GM18909 (cell line): ENCODE data around the gene IRS1.

ENCODE experiments used
- ATAC-seq: cut with Tn5 transposase; IDR thresholded peaks from one replicate; pipeline ENCODE4 v1.9.1; 2021; ENCODE audit warnings: mild to moderate bottlenecking; ENCODE audit not compliant: unreplicated experiment, poor library complexity

IRS1 gene

DNA sequence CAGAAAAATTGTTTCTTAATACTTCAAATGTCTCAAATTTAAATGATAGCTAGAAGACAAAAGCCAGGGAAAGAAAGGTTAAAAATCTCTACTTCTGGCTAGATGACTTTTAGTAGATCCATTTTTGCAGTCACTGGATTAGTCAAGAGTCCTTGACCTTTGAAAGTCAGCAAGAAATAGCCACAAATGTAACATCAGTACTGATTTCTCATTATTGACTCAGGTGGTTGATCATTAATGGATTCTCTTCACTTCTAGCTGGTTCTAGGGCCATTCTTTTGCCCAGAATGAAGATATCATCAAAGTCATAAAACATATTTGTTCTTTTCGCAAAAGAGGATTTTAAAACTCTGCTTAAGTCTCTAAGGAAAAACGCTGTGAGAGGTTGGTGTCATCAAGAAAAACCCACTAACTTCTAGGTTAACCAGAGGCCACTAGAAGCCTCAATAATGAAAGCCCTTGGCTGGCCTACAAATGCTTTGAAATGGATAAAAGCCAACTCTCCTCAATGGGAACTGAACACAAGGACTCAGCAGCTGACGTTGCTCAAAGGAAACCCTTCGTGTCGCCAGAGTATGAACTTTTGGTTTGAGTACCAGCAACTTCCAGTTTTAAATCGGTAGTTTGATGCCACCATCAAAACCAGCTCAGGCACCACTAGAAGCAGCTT lies 66.3 kb downstream of the IRS1 start:
- no peak for ATAC-seq

GRCh38 chr2:226732478-226733188 lies 67.0 kb downstream of the IRS1 start:
- no peak for ATAC-seq

GRCh38 chr2:226730481-226730880 lies 69.1 kb downstream of the IRS1 start:
- ATAC-seq, result no peak

GRCh38 chr2:226728996-226729395 lies 70.6 kb downstream of the IRS1 start:
- no peak for ATAC-seq

DNA sequence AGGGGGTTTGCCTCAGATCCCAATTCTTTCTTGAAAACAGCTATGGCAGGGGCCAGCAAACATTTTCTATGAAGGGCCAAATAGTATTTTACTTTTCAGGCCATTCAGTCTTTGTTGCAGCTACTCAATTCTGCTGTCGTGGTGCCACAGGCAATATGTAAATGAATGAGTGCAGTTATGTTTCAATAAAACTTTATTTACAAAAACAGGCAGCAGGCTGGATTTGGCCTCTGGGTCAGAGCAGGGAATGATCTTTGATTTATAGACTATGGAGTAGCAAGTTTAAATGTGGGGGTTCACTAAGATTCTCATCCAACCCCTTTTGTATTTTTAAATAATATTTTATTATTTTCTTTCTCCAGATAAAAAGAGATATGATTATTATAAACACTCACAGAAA lies 72.4 kb downstream of the IRS1 start:
- no peak for ATAC-seq

GRCh38 chr2:226726546-226726945 lies 73.1 kb downstream of the IRS1 start:
- no peak for ATAC-seq

DNA sequence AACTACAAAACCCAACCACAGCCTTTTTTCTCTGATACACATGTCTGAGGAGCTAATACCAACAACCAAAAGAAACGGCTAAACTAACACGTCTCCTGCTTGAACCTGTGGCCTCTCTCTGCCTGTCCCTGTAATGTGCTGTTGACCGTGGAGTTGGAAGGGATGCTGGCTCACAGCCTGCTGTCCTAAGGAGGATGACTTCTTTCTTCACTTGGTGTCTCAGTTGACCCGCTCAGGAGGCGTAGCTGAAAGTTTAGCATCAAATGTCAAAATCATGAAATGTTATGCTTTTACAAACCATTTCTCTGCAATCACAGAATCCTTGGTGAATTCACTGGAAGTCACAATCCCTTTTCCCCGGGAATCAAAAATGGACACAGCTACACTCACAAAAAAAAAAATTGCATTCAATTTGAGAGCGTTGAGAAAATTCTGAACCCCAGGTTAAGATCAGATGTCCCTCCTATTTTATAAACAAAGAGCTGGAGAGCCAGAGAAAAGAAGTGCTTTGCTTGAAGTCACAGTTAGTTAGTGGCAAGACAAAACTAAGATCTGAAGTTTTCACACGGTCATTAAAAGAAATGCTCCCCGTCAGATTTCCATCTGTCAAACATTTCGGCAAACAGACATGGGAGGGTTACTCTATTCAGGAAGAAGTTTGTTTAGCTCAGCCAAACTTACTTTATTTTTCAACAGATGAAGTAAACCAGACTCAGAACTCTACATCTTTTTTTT lies 74.3 kb downstream of the IRS1 start:
- no peak for ATAC-seq

DNA sequence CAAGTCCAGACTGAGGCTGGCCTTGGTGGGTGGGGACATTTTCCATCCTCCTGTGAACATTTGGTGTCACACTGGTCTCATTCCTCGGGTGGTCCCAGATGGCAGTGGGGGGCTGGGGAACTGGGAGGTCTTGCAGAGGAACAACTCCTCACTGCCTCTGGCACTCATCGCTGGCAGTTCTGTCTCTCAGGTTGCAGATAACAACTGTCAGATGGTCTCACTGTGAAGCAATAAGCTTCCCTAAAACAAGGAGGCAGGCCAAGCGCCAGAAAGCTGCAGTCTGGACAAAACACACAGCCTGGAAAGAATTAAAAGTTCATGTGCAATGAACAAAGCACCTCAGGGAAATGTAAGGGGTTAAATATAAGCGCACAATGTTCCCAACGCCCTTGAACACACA lies 78.1 kb downstream of the IRS1 start:
- no peak for ATAC-seq

GRCh38 chr2:226720948-226721347 lies 78.7 kb downstream of the IRS1 start:
- no peak for ATAC-seq

- no peak for ATAC-seq
These were observed 81.9 kb downstream of the IRS1 start for GRCh38 chr2:226717719-226718118.

DNA sequence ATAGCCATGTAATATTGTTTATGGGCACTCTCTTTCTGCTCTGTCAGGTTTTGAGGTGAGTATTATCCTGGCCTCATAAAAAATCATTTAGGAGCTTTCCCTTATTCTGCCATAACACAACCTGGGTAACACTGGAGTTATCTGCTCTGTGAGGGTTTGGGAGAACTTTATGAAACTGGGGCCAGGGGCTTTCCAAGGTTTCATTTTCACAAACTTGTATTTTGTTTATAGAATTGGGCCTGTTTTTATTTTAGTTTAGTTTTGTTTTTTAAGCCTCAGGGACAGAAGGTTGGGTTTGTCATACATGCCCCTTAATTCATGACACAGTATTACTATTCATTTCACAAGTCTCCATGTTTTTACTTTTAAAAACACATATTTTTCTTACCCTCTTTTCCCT lies 83.5 kb downstream of the IRS1 start:
- peak; percentile 70 for ATAC-seq

DNA sequence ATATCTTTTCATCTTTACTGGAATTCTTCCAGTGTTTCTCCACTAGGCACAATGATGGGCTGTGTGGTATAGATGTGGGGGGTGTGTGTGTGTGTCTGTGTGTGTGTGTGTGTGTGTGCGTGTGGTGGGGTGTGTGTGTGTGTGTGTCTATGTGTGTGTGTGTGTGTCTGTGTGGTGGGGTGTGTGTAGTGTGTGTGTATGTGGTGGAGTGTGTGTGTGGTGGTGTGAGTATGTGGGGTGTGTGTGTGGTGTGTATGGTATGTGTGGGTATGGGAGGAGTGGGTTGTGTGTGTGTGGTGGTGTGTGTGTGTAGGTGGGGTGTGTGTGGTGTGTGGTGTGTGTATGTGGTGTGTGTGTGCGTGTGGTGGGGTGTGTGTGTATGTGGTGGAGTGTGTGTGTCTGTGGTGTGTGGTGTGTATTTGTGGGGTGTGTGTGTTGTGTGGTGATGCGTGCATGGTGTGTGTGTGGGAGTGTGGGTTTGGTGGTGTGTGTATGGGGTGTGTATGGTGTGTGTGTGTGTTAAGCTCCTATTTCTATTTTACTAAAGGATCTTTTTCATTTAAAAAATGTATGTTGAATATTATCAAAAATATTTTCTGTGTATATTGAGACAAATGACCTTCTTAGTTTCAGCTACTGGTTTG lies 84.2 kb downstream of the IRS1 start:
- peak; percentile 3 for ATAC-seq

GRCh38 chr2:226712941-226713340 lies 86.7 kb downstream of the IRS1 start:
- ATAC-seq, result no peak

DNA sequence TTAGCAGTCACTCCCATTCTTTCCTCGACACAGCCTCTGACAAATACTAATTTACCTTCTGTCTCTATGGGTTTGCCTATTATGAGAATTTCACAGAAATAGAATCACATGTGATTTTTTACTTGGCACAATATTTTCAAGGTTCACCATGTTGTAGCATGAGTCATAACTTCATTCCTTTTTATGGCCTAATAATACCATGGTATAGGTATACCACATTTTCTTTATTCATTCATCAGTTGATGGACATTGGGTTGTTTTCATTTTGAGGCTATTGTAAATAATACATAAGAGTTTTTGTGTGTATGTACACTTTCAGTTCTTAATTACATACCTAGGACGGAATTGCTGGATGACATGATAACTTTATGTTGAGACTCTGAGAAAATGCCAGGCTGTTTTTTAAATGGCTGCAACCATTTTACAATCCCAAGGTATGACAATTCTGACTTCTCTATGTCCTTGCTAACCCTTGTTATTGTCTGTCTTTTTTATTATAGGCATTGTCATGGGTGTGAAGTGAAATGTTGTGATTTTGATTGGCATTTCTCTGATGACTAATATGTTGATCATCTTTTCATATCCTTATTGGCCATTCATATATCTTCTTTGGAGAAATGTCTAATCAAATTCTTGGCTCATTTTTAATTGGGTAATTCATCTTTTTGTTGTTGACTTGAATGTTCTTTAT lies 87.9 kb downstream of the IRS1 start:
- ATAC-seq, result no peak

- ATAC-seq, result no peak
These were observed 92.1 kb downstream of the IRS1 start for GRCh38 chr2:226707499-226707898.

- ATAC-seq, result no peak
These were observed 93.7 kb downstream of the IRS1 start for GRCh38 chr2:226705965-226706364.

DNA sequence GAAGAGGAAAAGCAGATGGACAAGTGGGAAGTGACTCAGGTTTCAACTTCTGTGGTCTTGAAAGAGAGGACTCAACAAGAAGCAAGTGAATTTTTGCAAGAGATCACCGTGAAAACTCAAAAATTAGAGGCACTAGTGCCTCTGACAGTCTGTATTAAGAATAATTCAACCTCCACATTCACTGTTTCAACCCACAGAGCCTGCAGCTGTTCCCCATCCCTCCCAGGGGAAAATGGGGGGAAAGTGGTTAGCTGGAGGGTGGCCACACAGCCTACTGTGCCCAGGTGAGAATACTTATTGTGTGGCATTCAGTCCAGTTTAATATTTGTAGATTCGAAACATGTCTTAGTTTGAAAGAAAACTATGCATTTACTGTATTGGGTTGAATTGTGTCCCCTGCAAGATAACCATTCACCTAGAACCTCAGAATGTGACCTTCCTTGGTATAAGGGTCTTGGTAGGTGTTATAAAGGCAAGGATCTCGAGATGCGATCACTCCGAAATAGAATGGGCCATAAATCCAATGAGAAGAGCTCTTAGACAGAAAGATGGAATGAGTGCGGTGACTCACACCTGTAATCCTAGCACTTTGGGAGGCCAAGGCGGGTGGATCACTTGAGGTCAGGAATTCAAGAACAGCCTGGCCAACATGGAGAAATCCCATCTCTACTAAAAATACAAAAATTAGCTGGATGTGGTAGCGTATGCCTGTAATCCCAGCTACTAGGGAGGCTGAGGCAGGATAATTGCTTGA lies 94.3 kb downstream of the IRS1 start:
- no peak for ATAC-seq

DNA sequence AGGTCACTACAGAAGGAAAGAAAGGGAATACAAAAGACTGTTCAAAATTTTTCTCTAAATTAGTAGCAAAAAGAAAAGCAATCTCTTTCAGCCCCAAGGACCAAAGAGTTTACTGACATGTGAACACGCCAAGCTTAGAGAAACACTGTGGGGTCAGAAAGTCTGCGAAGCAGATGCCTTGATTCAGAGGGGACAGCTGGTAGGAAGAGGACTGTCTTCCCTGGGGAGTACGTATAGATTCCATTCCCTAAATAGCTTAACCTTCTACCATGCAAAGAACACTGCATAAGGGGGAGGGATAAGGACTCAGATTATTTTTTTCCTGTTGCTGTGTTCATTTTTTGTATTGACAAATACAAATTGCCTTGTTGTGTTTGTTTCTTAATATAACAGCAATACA lies 96.1 kb downstream of the IRS1 start:
- no peak for ATAC-seq

DNA sequence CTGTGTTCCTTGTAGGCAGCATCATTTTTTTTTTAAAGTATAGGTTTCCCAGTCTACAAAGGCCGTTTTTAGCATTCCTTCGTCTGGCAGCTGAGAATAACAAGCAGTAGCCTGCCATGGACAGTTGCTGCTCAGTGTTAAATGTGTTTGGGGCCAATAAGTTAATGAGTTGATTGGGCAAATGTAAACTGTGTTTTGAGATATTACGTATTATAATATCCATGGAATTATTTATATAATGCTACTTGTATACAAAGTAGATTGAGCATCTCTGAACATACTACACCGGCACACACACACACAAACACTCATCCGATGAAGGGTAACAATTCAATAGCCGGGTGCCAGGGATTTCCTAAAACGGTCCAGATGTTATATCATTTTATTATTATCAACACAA lies 97.2 kb downstream of the IRS1 start:
- ATAC-seq, result no peak

GRCh38 chr2:226701052-226701451 lies 98.6 kb downstream of the IRS1 start:
- ATAC-seq, result no peak
